Fibroblast of lung (primary cell): Measurements from ENCODE around the gene FZD8. TPM values are rescaled to one million over a fixed set of nuclear protein-coding genes. Genes with fewer than 3 reads are reported as not detected.

ENCODE experiments used
- DNase-seq, 2 donors: peaks; one replicate each; pipeline versions ENCODE4 v3.0.0 to v3.0.0-alpha.2; 2010; ENCODE audit warnings: low read depth in 2 of 2
- H2AFZ ChIP-seq: 2 replicates; pipeline ENCODE4 v1.5.1; 2012; ENCODE audit warnings: low read length, control low read depth, inconsistent platforms
- H3K27ac ChIP-seq: 2 replicates; pipeline ENCODE4 v1.5.1; 2011; ENCODE audit warnings: low read length, control low read depth; ENCODE audit not compliant: insufficient read depth
- H3K27me3 ChIP-seq: 2 replicates; pipeline ENCODE4 v1.5.1; 2011; ENCODE audit warnings: mild to moderate bottlenecking, low read length; ENCODE audit not compliant: control insufficient read depth, insufficient read depth
- H3K36me3 ChIP-seq: 2 replicates; pipeline ENCODE4 v1.5.1; 2011; ENCODE audit warnings: low read length; ENCODE audit not compliant: control insufficient read depth, insufficient read depth
- H3K4me1 ChIP-seq: 2 replicates; pipeline ENCODE4 v1.5.1; 2011; ENCODE audit warnings: low read length; ENCODE audit not compliant: control insufficient read depth, insufficient read depth; ENCODE audit errors: extremely low read depth
- H3K4me2 ChIP-seq: 2 replicates; pipeline ENCODE4 v1.5.1; 2011; ENCODE audit warnings: low read length, control low read depth; ENCODE audit not compliant: insufficient read depth; ENCODE audit errors: extremely low read depth
- H3K4me3 ChIP-seq, 4 experiments: fragments of 200-600 bp in 1 of 4; sonication (generic) in 1 of 4; replicated peaks in 1 of 4; 2 replicates each; pipeline ENCODE4 v1.5.1; 2011 to 2016; ENCODE audit warnings: low read length in 4 of 4, low read depth in 3 of 4, mild to moderate bottlenecking in 3 of 4, control low read depth in 2 of 4, inconsistent platforms in 1 of 4, mixed read lengths in 1 of 4; ENCODE audit not compliant: insufficient read depth in 1 of 4; ENCODE audit errors: control extremely low read depth in 1 of 4
- H3K79me2 ChIP-seq: 2 replicates; pipeline ENCODE4 v1.5.1; 2012; ENCODE audit warnings: mild to moderate bottlenecking, low read length, inconsistent platforms; ENCODE audit not compliant: control insufficient read depth, insufficient read depth
- H3K9ac ChIP-seq: 2 replicates; pipeline ENCODE4 v1.5.1; 2011; ENCODE audit warnings: mild to moderate bottlenecking, low read length, control low read depth; ENCODE audit not compliant: insufficient read depth
- H3K9me3 ChIP-seq: 2 replicates; pipeline ENCODE4 v1.5.1; 2012; ENCODE audit warnings: low read depth, low read length; ENCODE audit not compliant: control insufficient read depth, insufficient read depth
- H4K20me1 ChIP-seq: 2 replicates; pipeline ENCODE4 v1.5.1; 2011; ENCODE audit warnings: low read length; ENCODE audit not compliant: control insufficient read depth, insufficient read depth; ENCODE audit errors: extremely low read depth
- CTCF ChIP-seq, 2 donors: IDR thresholded peaks in 1 of 2; conservative IDR thresholded peaks in 1 of 2; 1 replicate in 1 of 2; 2 replicates in 1 of 2; pipeline ENCODE4 v1.5.1; 2011 to 2012; ENCODE audit warnings: low read length in 2 of 2, control low read depth in 1 of 2, inconsistent platforms in 1 of 2, low read depth in 1 of 2, mild to moderate bottlenecking in 1 of 2
- EZH2 ChIP-seq: IDR thresholded peaks from 2 replicates; pipeline ENCODE4 v1.5.1; 2012; ENCODE audit warnings: low read length, control low read depth, mild to moderate bottlenecking; ENCODE audit errors: missing control alignments
- polyA plus RNA-seq, 2 donors: library from polyadenylated mRNA; depleted of rRNA in 1 of 2; stranded (reverse) in 1 of 2; unstranded in 1 of 2; fragments of >200 nt; gene quantifications; 2 replicates each; pipeline ENCODE4 v1.2.1, GENCODE V29; 2011 to 2012; ENCODE audit warnings: missing spikeins in 1 of 2
- total RNA-seq: library from RNA; depleted of rRNA; stranded (reverse); fragments of >200 nt; gene quantifications from 2 replicates; pipeline ENCODE4 v1.2.1, GENCODE V29; 2014

The FZD8 gene
- total and polyA plus RNA-seq, 2 donors (not counting 1 experiment from before 2014, with no cell fraction given), result 0.12 to 0.66 TPM

DNA sequence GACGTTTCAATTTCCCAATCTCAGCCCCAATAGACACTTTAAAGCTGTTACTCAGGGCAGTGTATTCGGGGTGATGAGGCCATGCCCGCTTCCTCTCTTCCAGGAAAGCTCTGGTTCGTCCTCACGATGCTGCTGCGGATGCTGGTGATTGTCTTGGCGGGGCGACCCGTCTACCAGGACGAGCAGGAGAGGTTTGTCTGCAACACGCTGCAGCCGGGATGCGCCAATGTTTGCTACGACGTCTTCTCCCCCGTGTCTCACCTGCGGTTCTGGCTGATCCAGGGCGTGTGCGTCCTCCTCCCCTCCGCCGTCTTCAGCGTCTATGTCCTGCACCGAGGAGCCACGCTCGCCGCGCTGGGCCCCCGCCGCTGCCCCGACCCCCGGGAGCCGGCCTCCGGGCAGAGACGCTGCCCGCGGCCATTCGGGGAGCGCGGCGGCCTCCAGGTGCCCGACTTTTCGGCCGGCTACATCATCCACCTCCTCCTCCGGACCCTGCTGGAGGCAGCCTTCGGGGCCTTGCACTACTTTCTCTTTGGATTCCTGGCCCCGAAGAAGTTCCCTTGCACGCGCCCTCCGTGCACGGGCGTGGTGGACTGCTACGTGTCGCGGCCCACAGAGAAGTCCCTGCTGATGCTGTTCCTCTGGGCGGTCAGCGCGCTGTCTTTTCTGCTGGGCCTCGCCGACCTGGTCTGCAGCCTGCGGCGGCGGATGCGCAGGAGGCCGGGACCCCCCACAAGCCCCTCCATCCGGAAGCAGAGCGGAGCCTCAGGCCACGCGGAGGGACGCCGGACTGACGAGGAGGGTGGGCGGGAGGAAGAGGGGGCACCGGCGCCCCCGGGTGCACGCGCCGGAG is 34.4 kb downstream of the FZD8 start:
- Histone ChIP-seq H3K27ac (no peak overlapping the region), H3K4me1 (peaks cover 2% of the 10 kb centered on the region), H3K79me2 (no peaks in the 10 kb centered on the region), H4K20me1 (no peaks in the 10 kb centered on the region), H2AFZ (peak overlapping the region; percentile 66), H3K27me3 (peaks cover 11% of the 10 kb centered on the region), H3K9me3 (no peaks in the 10 kb centered on the region), H3K4me2 (peak overlapping the region; percentile 76), H3K9ac (no peak overlapping the region), H3K36me3 (no peaks in the 10 kb centered on the region), H3K4me3 (peak overlapping the region; percentile 26 to 51 (median 34))
- TF ChIP-seq EZH2, result no peak
- TF ChIP-seq CTCF (conservative IDR thresholded peaks at IDR 0.05 in 1 of 2, IDR thresholded peaks at IDR 0.05 in 1 of 2; ENCODE audit: low read depth in 1 of 2, low read length in 2 of 2), result no peak
- peak; percentile 14 to 34 for DNase-seq

DNA sequence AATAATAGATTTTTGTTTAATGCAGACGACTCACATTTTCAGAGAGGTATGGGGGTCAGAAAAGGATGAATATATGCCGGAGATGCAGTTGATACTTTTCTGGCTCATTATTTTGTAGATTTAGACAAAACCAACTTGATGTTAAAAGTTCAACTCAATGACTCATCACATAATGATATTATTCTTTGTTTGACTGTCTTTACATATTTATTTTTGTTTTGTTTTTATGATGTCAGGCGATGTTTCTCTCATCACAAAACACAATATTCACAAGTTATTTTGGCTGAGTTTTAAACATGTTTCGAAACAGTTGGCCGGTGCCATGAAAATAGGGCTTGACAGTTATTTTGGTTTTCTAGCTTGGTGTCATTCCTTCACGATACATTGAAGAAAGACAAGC is 35.7 kb downstream of the FZD8 start:
- DNase-seq, result peak; percentile 41 to 75
- Histone ChIP-seq H3K27me3 (peaks cover 11% of the 10 kb centered on the region), H3K4me2 (no peak overlapping the region), H3K79me2 (no peaks in the 10 kb centered on the region), H2AFZ (no peak overlapping the region), H3K4me1 (peaks cover 2% of the 10 kb centered on the region), H4K20me1 (no peaks in the 10 kb centered on the region), H3K4me3 (no peak overlapping the region), H3K9me3 (no peaks in the 10 kb centered on the region), H3K9ac (no peak overlapping the region), H3K36me3 (no peaks in the 10 kb centered on the region), H3K27ac (no peak overlapping the region)
- no peak for TF ChIP-seq CTCF (conservative IDR thresholded peaks at IDR 0.05 in 1 of 2, IDR thresholded peaks at IDR 0.05 in 1 of 2; ENCODE audit: low read depth in 1 of 2, low read length in 2 of 2)
- no peak for TF ChIP-seq EZH2

GRCh38 chr10:35605191-35605590 is 36.9 kb downstream of the FZD8 start, which contains the start of gene GJD4:
GJD4 (plus strand) TSS chr10:35605341; CDS start chr10:35605568, 227 bp downstream.
- H4K20me1 ChIP-seq, result no peaks in the 10 kb centered on the region
- no peak within 1 kb of the TSS for H3K4me2 ChIP-seq
- no peak within 1 kb of the TSS for H3K9ac ChIP-seq
- H3K27ac ChIP-seq, result no peak within 1 kb of the TSS
- DNase-seq, result no peak
- no peaks in the 10 kb centered on the region for H3K9me3 ChIP-seq
- H3K79me2 ChIP-seq, result no peaks in the 10 kb centered on the region
- H3K4me1 ChIP-seq, result peaks cover 2% of the 10 kb centered on the region
- no peak for TF ChIP-seq CTCF (conservative IDR thresholded peaks at IDR 0.05 in 1 of 2, IDR thresholded peaks at IDR 0.05 in 1 of 2; ENCODE audit: low read depth in 1 of 2, low read length in 2 of 2)
- TF ChIP-seq EZH2, result no peak
- no peak within 1 kb of the TSS for H3K4me3 ChIP-seq
- H3K36me3 ChIP-seq, result no peaks in the 10 kb centered on the region
- peaks cover 11% of the 10 kb centered on the region for H3K27me3 ChIP-seq
- H2AFZ ChIP-seq, result no peak within 1 kb of the TSS
